ENCODE measurements around the gene SHROOM1. TPM values are rescaled to one million over a fixed set of nuclear protein-coding genes. Genes with fewer than 3 reads are reported as not detected.

SHROOM1 gene
- total and polyA plus RNA-seq, 8 donors = 8.1 to 20.6 (median 10.0) TPM

- peaks cover 0 to 26% of the 10 kb centered on the region in 2 donors for H3K27me3 ChIP-seq
- no peaks in the 10 kb centered on the region for H3K36me3 ChIP-seq
- no peaks in the 10 kb centered on the region for H3K9me3 ChIP-seq
- DNase-seq (no peak), ATAC-seq (no peak)
- no peak overlapping the region for H3K4me3 ChIP-seq
- intact Hi-C loops (cut with DNase I) = no loop called here
- no peak for TF ChIP-seq CTCF (IDR thresholded peaks at IDR 0.05)
- no peaks in the 10 kb centered on the region for H3K4me1 ChIP-seq
- no peak overlapping the region for H3K27ac ChIP-seq
Measured at GRCh38 chr5:132802044-132802684, 28.3 kb downstream of the SHROOM1 start.

GRCh38 chr5:132800545-132800944 is 29.9 kb downstream of the SHROOM1 start:
- Histone ChIP-seq H3K27me3 (peaks cover 0 to 19% of the 10 kb centered on the region in 2 donors), H3K4me3 (no peak overlapping the region), H3K9me3 (no peaks in the 10 kb centered on the region), H3K36me3 (no peaks in the 10 kb centered on the region), H3K4me1 (no peaks in the 10 kb centered on the region), H3K27ac (no peak overlapping the region)
- no peak for TF ChIP-seq CTCF (IDR thresholded peaks at IDR 0.05)
- ATAC-seq (no peak), DNase-seq (no peak)
- intact Hi-C loops (cut with DNase I) = no loop called here

- intact Hi-C loops (cut with DNase I) = no loop called here
- Histone ChIP-seq H3K4me1 (no peaks in the 10 kb centered on the region), H3K4me3 (no peak overlapping the region), H3K9me3 (no peaks in the 10 kb centered on the region), H3K27ac (no peak overlapping the region), H3K36me3 (no peaks in the 10 kb centered on the region), H3K27me3 (peaks cover 0 to 19% of the 10 kb centered on the region in 2 donors)
- no peak for TF ChIP-seq CTCF (IDR thresholded peaks at IDR 0.05)
- ATAC-seq (no peak), DNase-seq (no peak)
Measured at GRCh38 chr5:132799392-132799791, 31.1 kb downstream of the SHROOM1 start.

GRCh38 chr5:132797651-132798050 is 32.8 kb downstream of the SHROOM1 start:
- peaks cover 0 to 9% of the 10 kb centered on the region in 2 donors for H3K27me3 ChIP-seq
- no peaks in the 10 kb centered on the region for H3K4me1 ChIP-seq
- DNase-seq (no peak), ATAC-seq (no peak)
- no peak overlapping the region for H3K27ac ChIP-seq
- intact Hi-C loops (cut with DNase I) = no loop called here
- TF ChIP-seq CTCF (IDR thresholded peaks at IDR 0.05) = no peak
- H3K9me3 ChIP-seq = no peaks in the 10 kb centered on the region
- no peaks in the 10 kb centered on the region for H3K36me3 ChIP-seq
- no peak overlapping the region for H3K4me3 ChIP-seq

GRCh38 chr5:132791026-132791425 is 39.4 kb downstream of the SHROOM1 start:
- DNase-seq (no peak), ATAC-seq (no peak)
- Histone ChIP-seq H3K27me3 (no peaks in the 10 kb centered on the region), H3K27ac (no peak overlapping the region), H3K4me1 (no peaks in the 10 kb centered on the region), H3K9me3 (no peaks in the 10 kb centered on the region), H3K36me3 (no peaks in the 10 kb centered on the region), H3K4me3 (no peak overlapping the region)
- TF ChIP-seq CTCF (IDR thresholded peaks at IDR 0.05) = no peak
- intact Hi-C loops (cut with DNase I) = no loop called here

All from left lung (tissue), 10 donors.